ENCODE measurements around the gene HTR2A. TPM values are rescaled to one million over a fixed set of nuclear protein-coding genes. Genes with fewer than 3 reads are reported as not detected.

The HTR2A gene
- total RNA-seq, 1 experiment from 2014 or later, result not detected

DNA sequence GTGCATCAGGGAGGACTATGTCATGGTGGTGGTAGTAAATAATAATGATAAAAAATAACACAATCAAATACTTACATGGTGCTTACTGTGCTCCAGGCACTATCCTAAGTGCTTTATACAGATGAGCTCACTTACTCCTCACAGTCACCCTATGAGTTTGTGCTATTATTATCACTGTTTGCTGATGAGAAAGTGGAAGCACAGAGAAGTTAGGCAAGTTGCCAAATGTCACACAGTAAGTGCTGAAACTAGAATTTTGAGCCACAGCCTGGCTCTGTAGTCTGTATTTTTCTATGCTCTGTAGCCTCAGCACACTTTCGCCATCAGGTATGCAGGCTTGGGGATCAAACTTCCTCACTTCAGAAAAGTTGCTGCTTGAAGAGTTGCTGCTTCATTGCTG, 46.6 kb downstream of the HTR2A start:
- TF ChIP-seq, protein P1, sequence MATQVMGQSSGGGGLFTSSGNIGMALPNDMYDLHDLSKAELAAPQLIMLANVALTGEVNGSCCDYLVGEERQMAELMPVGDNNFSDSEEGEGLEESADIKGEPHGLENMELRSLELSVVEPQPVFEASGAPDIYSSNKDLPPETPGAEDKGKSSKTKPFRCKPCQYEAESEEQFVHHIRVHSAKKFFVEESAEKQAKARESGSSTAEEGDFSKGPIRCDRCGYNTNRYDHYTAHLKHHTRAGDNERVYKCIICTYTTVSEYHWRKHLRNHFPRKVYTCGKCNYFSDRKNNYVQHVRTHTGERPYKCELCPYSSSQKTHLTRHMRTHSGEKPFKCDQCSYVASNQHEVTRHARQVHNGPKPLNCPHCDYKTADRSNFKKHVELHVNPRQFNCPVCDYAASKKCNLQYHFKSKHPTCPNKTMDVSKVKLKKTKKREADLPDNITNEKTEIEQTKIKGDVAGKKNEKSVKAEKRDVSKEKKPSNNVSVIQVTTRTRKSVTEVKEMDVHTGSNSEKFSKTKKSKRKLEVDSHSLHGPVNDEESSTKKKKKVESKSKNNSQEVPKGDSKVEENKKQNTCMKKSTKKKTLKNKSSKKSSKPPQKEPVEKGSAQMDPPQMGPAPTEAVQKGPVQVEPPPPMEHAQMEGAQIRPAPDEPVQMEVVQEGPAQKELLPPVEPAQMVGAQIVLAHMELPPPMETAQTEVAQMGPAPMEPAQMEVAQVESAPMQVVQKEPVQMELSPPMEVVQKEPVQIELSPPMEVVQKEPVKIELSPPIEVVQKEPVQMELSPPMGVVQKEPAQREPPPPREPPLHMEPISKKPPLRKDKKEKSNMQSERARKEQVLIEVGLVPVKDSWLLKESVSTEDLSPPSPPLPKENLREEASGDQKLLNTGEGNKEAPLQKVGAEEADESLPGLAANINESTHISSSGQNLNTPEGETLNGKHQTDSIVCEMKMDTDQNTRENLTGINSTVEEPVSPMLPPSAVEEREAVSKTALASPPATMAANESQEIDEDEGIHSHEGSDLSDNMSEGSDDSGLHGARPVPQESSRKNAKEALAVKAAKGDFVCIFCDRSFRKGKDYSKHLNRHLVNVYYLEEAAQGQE (IDR thresholded peaks at IDR 0.05; ENCODE audit: insufficient read depth in 1 of 2, low read depth in 2 of 2, low read length in 1 of 2), result no peak
- TF ChIP-seq, protein P2, sequence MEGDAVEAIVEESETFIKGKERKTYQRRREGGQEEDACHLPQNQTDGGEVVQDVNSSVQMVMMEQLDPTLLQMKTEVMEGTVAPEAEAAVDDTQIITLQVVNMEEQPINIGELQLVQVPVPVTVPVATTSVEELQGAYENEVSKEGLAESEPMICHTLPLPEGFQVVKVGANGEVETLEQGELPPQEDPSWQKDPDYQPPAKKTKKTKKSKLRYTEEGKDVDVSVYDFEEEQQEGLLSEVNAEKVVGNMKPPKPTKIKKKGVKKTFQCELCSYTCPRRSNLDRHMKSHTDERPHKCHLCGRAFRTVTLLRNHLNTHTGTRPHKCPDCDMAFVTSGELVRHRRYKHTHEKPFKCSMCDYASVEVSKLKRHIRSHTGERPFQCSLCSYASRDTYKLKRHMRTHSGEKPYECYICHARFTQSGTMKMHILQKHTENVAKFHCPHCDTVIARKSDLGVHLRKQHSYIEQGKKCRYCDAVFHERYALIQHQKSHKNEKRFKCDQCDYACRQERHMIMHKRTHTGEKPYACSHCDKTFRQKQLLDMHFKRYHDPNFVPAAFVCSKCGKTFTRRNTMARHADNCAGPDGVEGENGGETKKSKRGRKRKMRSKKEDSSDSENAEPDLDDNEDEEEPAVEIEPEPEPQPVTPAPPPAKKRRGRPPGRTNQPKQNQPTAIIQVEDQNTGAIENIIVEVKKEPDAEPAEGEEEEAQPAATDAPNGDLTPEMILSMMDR (IDR thresholded peaks at IDR 0.05), result no peak
- TF ChIP-seq SIN3A (IDR thresholded peaks at IDR 0.05; ENCODE audit: borderline replicate concordance, insufficient read depth, low read depth, low read length) (no peak), TCF7L2 (IDR thresholded peaks at IDR 0.05; ENCODE audit: low read depth, low read length) (no peak), POLR2AphosphoS5 (IDR thresholded peaks at IDR 0.05; ENCODE audit: low read depth, low read length) (no peak)
- in situ Hi-C loops (cut with HindIII; ENCODE audit: low pct_unique_long_range_greater_than_20kb, low sequenced_read_pairs) (no loop called here), intact Hi-C loops (cut with micrococcal nuclease; ENCODE audit: unreplicated experiment) (no loop called here)
- Histone ChIP-seq H3K9me3 (ENCODE audit: control insufficient read depth, insufficient read depth, low read depth, low read length) (no peaks in the 10 kb centered on the region), H3K36me3 (ENCODE audit: control insufficient read depth, insufficient read depth, low read length) (no peaks in the 10 kb centered on the region), H3K27ac (ENCODE audit: low read length) (no peak overlapping the region), H3K27me3 (ENCODE audit: control insufficient read depth, insufficient read depth, low read length) (no peaks in the 10 kb centered on the region), H3K4me3 (ENCODE audit: low read depth in 2 of 2, low read length in 2 of 2) (no peak overlapping the region), H3K4me1 (ENCODE audit: control insufficient read depth, insufficient read depth, low read length) (no peaks in the 10 kb centered on the region)
- ChIA-PET POLR2A (no interaction called here), CTCF (no interaction called here)
- DNase-seq (ENCODE audit: low read depth, low spot score) (no peak), ATAC-seq (no peak)
- BruUV-seq (replicated peaks), result no TSS peak

DNA sequence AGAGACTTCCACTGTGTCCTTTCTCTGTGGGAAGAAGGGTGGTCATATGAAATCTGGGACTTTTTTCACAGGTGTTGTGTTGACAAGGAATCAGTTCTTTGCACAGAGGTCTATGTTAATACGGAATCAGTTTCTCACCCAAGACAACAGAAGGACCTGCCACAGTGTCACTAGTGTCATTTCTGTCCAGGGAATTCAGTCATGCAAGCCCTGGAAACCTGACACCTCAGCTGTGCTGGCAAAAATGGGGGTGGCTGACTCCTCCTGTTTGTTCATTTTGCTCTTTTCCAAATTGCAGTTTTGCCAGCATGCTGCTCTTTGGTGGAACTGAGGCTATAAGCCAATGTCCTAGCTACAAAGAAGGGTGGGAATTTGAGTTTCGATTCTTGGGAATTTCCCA, 50.1 kb downstream of the HTR2A start:
- ChIA-PET CTCF (no interaction called here), POLR2A (no interaction called here)
- in situ Hi-C loops (cut with HindIII; ENCODE audit: low pct_unique_long_range_greater_than_20kb, low sequenced_read_pairs), result no loop called here
- H3K27ac ChIP-seq (ENCODE audit: low read length), result no peak overlapping the region
- H3K36me3 ChIP-seq (ENCODE audit: control insufficient read depth, insufficient read depth, low read length), result no peaks in the 10 kb centered on the region
- TF ChIP-seq SIN3A (IDR thresholded peaks at IDR 0.05; ENCODE audit: borderline replicate concordance, insufficient read depth, low read depth, low read length) (no peak), TCF7L2 (IDR thresholded peaks at IDR 0.05; ENCODE audit: low read depth, low read length) (no peak), POLR2AphosphoS5 (IDR thresholded peaks at IDR 0.05; ENCODE audit: low read depth, low read length) (no peak)
- TF ChIP-seq, protein P2 (IDR thresholded peaks at IDR 0.05), result no peak
- TF ChIP-seq, protein P1 (IDR thresholded peaks at IDR 0.05; ENCODE audit: insufficient read depth in 1 of 2, low read depth in 2 of 2, low read length in 1 of 2), result no peak
- no peaks in the 10 kb centered on the region for H3K9me3 ChIP-seq (ENCODE audit: control insufficient read depth, insufficient read depth, low read depth, low read length)
- intact Hi-C loops (cut with micrococcal nuclease; ENCODE audit: unreplicated experiment), result no loop called here
- BruUV-seq (replicated peaks), result no TSS peak
- no peaks in the 10 kb centered on the region for H3K27me3 ChIP-seq (ENCODE audit: control insufficient read depth, insufficient read depth, low read length)
- DNase-seq (ENCODE audit: low read depth, low spot score), result no peak
- no peaks in the 10 kb centered on the region for H3K4me1 ChIP-seq (ENCODE audit: control insufficient read depth, insufficient read depth, low read length)
- H3K4me3 ChIP-seq (ENCODE audit: low read depth in 2 of 2, low read length in 2 of 2), result no peak overlapping the region
- ATAC-seq, result no peak
